NK-92 (cell line): ENCODE results near the gene ALKBH7.

ENCODE experiments used
- DNase-seq: peaks from one replicate; lab custom pipeline; 2025; ENCODE audit not compliant: unreplicated experiment; lab: John Stamatoyannopoulos, UW

Gene ALKBH7

GRCh38 chr19:6424195-6424938 is 51.8 kb downstream of the ALKBH7 start, which contains the start of gene KHSRP:
Gene KHSRP, minus strand, starts transcription at chr19:6424811. Its CDS starts 110 bp downstream, at chr19:6424701.
- DNase-seq = no peak
